GM19452 (cell line): ENCODE data around the gene EZH1.

Experiments
- ATAC-seq: cut with Tn5 transposase; IDR thresholded peaks from one replicate; pipeline ENCODE4 v1.9.1; 2021; ENCODE audit not compliant: unreplicated experiment

EZH1 gene

DNA sequence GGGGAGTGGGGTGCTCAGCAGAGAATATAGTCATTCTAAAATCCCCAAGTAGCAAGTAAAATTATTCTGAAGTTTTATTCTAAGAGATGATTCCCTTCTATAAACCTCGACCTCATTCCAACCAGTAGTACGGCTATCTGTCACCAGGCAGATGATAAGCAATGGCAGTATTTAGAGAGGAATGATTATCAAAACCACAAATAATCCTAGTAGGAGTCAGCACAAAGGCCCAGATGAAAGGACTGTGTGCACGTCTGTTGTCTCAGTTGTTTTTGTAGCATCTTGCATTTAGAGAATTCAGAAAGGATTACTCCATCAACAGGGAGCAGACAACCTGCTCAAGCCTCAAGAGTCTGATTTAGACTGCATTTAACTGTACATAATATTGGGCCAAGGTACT, 21.2 kb downstream of the EZH1 start:
- ATAC-seq = no peak

DNA sequence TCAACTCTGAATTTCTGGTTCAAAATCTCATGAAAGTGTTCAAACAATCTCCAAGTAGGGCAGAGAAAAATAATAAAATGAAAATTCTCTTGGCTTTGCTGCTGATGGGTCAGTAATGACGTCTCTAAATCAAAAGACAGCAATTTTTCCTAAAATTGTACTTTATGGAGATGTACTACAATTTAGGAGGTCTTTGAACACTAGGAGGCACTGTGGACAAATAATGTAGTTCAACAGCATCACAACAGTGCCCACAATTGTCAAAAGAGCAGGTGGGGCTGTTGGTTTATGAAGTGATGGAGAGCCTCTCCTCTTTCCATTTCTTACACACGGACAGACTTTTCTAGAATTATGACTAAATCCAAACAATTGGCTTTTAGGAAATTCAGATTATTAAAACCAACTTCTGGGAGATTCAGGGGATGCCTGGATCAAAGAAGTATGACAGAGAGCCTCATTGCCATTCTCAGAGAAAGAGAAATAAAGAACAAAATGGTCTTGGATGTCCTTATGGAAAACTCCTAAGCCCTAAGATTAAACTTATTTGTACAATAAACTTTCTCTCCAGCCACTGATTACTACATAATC, 23.8 kb downstream of the EZH1 start:
- ATAC-seq = no peak

DNA sequence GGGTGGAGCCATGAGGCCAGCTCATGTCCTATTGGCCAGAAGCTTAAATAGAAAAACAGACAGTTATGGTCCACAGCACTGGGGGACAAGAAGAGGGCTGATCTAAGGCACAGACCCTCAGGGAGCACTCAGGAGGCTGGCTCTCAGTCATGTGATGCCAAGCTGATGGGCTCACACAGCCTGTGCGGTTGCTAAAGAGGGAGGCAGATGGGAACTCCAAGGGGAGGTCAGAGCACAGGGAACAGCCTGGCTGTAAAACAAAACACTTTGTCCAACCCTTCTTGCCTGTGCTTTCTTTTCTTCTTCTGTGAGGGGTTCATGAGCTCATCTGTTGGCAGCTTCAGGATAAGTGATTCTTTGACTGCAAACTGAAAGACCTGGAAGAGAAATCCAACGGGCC, 35.3 kb downstream of the EZH1 start:
- ATAC-seq = no peak

DNA sequence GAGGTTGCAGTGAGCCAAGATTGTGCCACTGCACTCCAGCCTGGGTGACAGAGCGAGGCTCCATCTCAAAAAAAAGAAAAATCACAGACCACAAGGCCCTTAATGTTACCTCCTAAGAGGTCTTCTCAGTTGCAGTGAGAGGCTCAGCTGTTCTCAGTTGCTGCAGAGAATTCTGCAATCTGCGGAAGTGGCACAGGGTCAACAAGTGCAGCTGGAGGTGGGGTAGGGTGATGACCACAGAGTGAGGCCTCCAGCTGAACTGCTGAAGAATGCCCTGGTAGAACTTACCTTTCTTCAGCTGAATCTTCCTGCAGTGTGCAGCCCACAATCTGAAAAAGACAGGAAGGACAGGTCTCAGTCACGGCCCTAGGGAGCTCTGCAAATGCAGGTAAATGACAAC, 36.3 kb downstream of the EZH1 start:
- no peak for ATAC-seq

DNA sequence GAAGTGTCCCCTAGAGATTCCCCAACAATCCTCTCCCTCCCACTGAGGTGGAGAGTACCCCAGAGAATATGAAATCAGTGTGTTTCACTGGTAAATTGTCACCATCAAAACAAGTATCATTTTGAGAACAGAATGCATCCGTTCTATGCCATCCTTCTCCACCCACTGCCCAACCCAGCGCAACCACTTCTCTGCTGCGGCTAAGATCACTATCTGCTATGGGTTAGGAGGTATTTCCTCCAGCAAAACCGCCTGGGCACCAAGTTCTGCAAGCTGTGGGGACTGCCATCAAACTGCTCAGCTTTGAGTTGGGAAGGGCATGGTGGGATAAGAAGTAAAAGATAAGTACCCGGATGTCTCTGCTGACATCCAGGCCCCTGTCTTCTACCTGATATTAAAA, 38.1 kb downstream of the EZH1 start:
- no peak for ATAC-seq

DNA sequence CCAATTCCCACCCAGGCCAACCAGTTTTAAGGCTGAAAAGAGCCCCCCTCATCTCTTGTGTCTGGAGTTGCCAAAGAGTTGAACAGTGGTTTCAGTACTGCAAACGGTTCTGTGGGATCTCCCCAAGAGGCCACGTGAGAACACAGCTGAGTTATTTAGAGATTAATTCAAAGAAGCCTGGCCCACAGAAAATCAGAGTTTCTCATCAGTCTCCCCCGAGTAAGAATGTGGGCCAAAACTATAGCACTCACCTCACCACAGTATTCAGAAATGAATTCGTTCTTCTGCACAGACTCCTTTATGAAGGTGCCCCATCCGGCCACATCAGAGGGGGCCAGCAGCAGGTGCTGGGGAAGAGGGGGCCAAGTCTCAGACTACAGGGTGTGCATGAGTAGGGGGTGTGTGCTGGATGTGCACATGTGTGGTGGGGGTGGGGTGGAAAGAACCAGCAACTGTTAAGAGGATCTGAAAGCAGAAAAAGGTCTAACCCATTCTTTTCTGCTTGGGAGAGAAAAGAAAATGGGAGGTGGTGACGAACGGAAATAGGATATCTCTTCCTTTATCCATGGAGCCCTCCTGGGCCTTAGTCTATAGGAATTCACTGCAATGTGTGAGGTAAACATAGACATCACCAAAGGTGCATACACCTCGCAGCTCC, 39.9 kb downstream of the EZH1 start:
- ATAC-seq = peak; percentile 63

DNA sequence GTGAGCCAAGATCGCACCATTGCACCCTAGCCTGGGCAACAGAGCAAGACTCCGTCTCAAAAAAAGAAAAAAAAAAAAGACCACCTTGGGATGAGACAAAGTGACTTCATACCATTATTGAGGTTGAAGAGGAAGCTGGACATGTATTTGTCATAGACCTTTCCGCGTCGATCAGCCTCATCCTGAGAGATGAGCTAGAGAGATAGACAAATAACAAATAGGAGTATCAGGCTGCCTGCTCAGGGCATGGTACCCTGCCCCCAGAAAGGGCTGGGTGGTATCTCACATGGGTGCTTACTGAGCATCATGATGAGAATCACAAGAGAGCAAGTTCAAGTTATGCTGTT, 40.4 kb downstream of the EZH1 start:
- peak; percentile 27 for ATAC-seq

DNA sequence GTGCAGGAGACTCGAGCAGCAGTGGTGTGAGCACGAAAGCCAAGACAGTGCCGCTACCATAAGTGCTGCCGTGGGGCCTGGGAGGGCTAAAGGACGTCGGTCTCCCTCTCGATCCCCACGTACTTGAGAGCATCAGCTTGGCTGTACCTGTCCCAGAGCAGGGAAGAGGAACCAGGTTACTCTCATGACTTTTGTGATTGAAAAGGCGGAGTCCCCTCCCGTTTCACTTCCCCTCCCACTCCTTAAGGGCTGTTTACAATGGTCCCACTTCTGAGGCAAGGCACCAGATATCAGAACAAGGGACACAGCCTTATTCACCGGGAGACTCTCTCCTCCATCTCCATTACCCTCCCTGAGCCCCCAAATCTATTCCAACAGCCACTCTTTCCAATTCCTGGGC, 42.4 kb downstream of the EZH1 start:
- ATAC-seq = no peak

DNA sequence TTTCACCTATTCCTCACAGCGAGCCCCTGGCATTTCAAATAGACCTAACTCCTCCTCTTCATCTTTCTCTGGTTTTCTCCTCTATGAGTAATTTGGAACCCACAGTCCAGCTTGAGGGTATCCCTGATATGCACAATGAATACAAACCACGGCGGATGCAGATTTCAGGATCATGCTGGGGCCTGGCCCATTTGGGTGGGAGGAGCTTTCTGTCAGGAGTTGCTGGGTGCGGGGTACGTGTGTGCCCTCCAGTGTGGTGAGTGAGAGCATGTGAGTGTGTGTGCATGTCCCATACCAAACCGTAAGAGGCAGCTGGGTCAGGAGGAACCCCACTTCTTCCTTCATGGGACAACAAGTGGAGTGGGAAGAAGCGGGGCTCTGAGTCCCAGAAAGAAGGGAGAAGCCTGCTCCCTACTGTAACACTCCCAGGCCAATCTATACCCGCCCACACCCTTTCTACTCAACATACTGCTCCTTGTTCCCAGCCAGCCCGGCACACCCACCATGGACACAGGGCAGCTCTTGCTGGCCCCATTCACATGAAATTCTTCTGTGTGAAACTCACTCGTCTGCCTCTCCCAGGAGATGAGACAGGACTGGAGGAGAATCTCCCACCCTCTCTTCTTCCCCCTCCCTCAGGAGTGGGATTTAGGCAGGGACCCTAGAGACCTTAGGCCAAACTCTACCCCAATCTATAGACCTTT, 44.1 kb downstream of the EZH1 start:
- no peak for ATAC-seq

DNA sequence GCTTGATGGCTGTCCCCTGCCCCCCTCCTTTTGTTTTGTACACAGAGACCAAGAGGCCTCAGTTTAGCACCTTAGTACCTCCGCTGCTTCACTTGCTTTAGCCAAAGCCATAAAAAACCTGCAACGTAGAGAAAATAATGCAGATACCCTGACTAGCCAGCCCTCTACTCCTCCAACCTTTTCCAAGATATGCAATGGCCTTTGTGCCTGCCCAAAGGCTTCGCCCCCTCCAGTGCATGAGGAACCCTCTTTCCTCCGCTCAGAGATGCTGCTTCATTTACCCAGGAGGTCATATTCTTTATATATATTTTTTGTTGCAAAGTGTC, 45.5 kb downstream of the EZH1 start:
- ATAC-seq = no peak

DNA sequence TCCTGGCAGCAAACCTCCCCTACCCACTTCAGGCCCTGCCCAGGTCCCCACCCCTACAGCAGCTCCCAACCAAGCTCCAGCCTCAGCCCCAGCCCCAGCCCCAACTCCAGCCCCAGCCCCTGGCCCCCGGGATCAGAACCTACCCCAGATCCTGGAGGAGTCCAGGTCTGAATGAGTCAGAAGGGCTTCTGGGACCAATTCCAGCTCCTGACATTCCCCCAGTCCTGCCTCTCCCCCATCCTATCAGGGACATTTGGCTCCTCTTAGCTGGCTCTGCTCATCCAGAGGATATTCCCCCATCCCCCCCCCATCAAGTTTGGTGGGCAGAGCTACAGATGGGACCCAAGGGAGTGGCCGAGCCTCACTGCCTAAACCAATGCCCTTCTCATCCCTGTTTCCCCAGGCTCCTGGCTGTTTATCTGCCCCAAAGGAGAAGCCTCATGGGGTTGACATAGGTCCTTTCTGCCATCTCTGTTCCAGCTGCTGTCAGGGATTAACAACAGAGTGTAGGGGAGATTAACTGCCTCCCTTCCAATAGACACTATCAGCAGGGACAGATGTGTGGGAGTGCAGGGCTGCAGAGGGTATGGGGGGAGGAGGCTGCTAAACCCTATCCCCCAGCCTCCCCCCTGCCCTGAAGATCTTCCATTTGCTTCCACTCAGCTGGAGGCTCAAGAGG, 46.0 kb downstream of the EZH1 start:
- no peak for ATAC-seq

DNA sequence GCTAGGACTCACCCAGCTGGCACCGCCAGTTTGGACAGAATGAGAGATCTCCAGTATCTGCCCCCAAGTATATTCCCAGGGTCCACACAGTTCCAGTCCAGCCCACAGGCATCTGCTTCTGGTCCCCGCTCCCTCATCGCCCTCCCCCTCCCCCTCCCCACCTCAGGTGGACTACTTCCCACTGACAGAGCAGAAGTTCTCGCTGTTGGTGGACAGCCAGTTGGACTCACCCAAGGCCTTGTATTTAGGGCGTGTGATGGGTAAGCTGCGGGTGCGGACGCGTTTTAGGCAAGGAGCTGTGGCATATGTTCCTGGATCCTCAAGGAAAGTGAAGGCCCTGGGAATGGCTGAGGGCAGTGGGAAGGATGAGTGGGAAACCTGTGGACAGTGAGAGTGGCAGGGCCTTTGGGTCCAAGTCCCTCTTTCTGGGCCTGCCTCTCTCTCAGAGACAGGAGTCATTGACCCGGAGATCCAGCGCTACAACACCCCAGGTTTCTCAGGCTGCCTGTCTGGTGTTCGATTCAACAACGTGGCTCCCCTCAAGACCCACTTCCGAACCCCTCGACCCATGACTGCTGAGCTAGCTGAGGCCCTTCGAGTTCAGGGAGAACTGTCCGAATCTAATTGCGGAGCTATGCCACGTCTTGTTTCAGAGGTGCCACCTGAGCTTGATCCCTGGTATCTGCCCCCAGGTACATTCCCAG, 47.6 kb downstream of the EZH1 start:
- no peak for ATAC-seq

DNA sequence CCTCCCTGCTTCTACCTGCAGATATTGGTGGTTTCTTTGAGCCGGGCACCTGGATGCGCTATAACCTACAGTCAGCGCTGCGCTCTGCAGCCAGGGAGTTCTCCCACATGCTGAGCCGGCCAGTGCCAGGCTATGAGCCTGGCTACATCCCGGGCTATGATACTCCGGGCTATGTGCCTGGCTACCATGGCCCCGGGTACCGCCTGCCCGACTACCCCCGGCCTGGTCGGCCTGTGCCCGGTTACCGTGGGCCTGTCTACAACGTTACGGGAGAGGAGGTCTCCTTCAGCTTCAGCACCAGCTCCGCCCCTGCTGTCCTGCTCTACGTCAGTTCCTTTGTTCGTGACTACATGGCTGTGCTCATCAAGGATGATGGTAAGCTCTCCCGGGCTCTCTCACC, 49.3 kb downstream of the EZH1 start:
- no peak for ATAC-seq

DNA sequence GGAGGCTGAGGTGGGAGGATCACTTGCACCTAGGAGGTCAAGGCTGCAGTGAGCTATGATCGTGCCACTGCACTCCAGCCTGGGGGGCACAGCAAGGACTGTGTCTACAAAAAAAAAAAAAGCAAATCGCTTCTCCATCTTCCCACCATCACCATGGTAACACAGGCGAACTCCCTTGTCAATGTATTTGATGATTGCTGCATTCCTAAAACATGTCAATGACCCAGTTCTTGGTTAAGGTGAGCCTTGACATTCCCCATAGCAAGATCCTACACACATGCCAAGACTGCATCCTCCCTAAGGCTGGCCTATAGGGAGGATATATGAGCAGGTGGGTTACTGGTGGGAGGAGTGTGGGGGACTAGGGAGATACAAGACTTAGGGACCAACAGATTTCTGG, 50.3 kb downstream of the EZH1 start:
- no peak for ATAC-seq

DNA sequence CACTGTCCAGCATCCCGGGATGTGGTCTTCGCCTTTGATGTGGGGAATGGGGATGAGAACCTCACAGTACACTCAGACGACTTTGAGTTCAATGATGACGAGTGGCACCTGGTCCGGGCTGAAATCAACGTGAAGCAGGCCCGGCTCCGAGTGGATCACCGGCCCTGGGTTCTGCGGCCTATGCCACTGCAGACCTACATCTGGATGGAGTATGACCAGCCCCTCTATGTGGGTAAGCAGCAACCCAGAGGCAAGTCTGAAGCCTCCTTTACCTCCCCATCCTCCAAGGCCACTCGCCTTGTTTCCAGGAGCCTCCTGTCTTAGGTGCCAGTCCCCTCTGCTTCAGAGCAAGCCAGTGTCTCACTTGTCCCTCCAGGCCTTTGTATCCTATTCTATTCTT, 52.4 kb downstream of the EZH1 start:
- ATAC-seq = no peak

DNA sequence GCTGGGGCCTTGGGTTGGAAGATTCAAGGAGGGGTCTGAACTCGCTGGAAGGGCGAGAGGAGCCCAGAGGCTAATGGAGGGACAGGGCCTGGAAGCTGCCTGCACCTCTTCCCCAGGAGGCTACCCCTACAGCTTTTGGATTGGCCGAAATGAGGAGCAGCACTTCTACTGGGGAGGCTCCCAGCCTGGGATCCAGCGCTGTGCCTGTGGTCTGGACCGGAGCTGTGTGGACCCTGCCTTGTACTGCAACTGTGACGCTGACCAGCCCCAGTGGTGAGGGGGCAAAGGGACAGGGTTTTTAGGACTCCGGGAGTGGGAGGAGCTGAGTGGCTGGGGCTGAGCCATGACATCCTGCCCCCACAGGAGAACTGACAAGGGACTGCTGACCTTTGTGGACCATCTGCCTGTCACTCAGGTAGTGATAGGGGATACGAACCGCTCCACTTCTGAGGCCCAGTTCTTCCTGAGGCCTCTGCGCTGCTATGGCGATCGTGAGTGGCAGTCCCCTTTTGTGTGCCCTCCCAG, 53.8 kb downstream of the EZH1 start:
- no peak for ATAC-seq

DNA sequence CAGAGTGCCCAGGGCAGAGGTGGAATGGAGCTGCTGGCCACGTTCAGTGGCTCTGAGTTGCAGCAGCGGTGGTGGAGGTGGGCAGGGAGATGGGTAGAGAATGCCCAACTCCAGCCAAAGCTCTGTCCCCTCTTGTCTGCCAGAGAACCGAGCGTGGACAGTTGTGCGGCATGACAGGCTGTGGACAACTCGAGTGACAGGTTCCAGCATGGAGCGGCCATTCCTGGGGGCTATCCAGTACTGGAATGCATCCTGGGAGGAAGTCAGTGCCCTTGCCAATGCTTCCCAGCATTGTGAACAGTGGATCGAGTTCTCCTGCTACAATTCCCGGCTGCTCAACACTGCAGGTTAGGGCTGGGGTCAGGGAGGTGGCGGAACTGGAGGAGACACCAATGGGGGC, 54.2 kb downstream of the EZH1 start:
- no peak for ATAC-seq

DNA sequence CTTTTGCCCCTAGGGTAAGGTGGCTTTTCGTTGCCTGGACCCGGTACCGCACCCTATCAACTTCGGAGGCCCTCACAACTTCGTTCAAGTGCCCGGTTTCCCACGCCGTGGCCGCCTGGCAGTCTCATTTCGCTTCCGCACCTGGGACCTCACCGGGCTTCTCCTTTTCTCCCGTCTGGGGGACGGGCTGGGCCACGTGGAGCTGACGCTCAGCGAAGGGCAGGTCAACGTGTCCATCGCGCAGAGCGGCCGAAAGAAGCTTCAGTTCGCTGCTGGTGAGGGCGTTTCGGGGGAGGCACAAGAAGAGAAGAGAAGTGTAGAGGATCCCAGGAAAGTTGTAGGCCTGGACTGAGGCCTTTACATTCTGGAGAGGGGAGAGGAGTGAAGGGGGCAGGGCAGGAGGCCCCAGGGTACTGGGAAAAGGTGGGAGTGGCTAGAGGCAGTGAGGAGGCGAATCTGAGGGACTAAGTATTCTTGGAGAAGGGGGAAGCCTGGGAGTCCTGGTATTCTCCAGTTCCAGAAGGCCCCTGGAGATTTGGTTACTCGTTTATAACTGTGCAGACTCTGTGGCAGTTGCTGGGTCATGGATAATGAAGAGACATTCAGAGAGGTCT, 57.0 kb downstream of the EZH1 start:
- no peak for ATAC-seq

DNA sequence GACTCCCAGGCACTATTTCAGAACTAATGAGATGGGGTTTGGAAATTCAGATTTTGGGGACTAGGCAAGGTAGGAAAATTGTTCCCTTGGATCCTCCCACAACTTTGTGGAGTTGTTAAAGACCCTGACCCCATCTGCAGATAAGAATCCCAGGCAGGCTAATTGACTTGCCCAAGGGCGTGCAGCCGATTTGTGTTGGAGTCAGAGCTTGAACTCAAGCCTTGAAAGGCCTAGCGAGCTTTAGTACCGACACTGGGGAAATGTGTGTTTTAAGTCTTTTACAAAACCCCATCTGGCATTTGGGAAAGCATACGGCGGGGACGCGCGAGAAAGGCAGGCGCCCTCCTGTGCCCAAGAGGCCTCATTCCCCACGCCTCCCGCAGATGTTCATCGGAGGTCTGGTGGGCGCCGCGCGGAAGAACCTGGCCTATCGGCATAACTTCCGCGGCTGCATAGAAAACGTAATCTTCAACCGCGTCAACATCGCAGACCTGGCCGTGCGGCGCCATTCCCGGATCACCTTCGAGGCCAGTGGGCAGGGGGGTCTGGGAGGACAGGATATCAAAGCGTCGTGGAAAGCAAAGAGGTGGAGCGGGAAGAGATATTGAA, 58.2 kb downstream of the EZH1 start:
- ATAC-seq = no peak

DNA sequence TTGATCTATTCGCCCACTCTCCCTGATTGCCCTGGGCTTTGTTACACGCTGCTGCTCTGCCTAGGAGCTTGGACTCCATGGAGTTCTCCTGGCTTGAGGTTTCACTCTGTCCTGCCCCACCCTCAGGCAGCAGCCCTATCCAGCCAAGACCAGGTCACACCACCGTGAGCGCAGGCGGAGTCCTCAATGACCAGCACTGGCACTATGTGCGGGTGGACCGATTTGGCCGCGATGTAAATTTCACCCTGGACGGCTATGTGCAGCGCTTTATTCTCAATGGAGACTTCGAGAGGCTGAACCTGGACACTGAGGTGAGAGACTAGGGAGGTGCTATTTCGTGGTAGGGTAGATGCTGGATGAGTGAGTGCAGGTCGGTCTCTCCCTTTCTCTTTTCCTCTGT, 59.0 kb downstream of the EZH1 start:
- ATAC-seq = no peak
